ENCODE data around the gene SMAD7.

SMAD7 gene

GRCh38 chr18:48950536-48951447, at the start of gene SMAD7:
TSS of gene SMAD7 (minus strand) at chr18:48950965. CDS start at chr18:48950424, 541 bp downstream.
- peak; percentile 27 for DNase-seq

GRCh38 chr18:48999569-48999968, 48.8 kb upstream of the SMAD7 start:
- DNase-seq: no peak

- DNase-seq: peak; percentile 95
Measured at GRCh38 chr18:48997985-48998831, 47.4 kb upstream of the SMAD7 start.

GRCh38 chr18:48997681-48997984, 46.9 kb upstream of the SMAD7 start:
- DNase-seq: no peak

- DNase-seq: no peak
Measured at GRCh38 chr18:48996901-48997463, 46.2 kb upstream of the SMAD7 start.

GRCh38 chr18:48996041-48996440, 45.3 kb upstream of the SMAD7 start:
- DNase-seq: no peak

- no peak for DNase-seq
Measured at GRCh38 chr18:48994926-48995835, 44.4 kb upstream of the SMAD7 start.

GRCh38 chr18:48994044-48994651, 43.4 kb upstream of the SMAD7 start:
- peak; percentile 82 for DNase-seq

- DNase-seq: no peak
Measured at GRCh38 chr18:48993586-48993985, 42.8 kb upstream of the SMAD7 start.

- DNase-seq: peak; percentile 93
Measured at GRCh38 chr18:48992791-48993555, 42.2 kb upstream of the SMAD7 start.

- DNase-seq: peak; percentile 49
Measured at GRCh38 chr18:48992133-48992532, 41.4 kb upstream of the SMAD7 start.

GRCh38 chr18:48991676-48992075, 40.9 kb upstream of the SMAD7 start:
- no peak for DNase-seq

- DNase-seq: no peak
Measured at GRCh38 chr18:48991319-48991660, 40.5 kb upstream of the SMAD7 start.

- peak; percentile 68 for DNase-seq
Measured at GRCh38 chr18:48990481-48991318, 39.9 kb upstream of the SMAD7 start.

GRCh38 chr18:48989304-48990303, 38.8 kb upstream of the SMAD7 start:
- DNase-seq: no peak

- no peak for DNase-seq
Measured at GRCh38 chr18:48988508-48989303, 37.9 kb upstream of the SMAD7 start.

- DNase-seq: no peak
Measured at GRCh38 chr18:48987821-48988220, 37.1 kb upstream of the SMAD7 start.
